ENCODE data around the gene MTMR12.
"Not testable (repeated sequence)": the region's sequence is repeated elsewhere in the genome, so short reads cannot be mapped to it uniquely, and the experiment has no call there.

The MTMR12 gene

GRCh38 chr5:32285510-32286138 is 27.1 kb downstream of the MTMR12 start:
- no peak for TF ChIP-seq CTCF (IDR thresholded peaks at IDR 0.05; ENCODE audit: insufficient read depth, missing control alignments)
- DNase-seq (ENCODE audit: insufficient read length, low spot score): no peak
- FAIRE-seq: no peak

GRCh38 chr5:32283539-32284377 is 29.0 kb downstream of the MTMR12 start:
- no peak for TF ChIP-seq CTCF (IDR thresholded peaks at IDR 0.05; ENCODE audit: insufficient read depth, missing control alignments)
- no peak for DNase-seq (ENCODE audit: insufficient read length, low spot score)
- FAIRE-seq: no peak

- no peak for DNase-seq (ENCODE audit: insufficient read length, low spot score)
- no peak for TF ChIP-seq CTCF (IDR thresholded peaks at IDR 0.05; ENCODE audit: insufficient read depth, missing control alignments)
- FAIRE-seq: no peak
Observed at GRCh38 chr5:32283061-32283460, 29.7 kb downstream of the MTMR12 start.

- DNase-seq (ENCODE audit: insufficient read length, low spot score): no peak
- no peak for FAIRE-seq
- no peak for TF ChIP-seq CTCF (IDR thresholded peaks at IDR 0.05; ENCODE audit: insufficient read depth, missing control alignments)
Observed at GRCh38 chr5:32282633-32283032, 30.1 kb downstream of the MTMR12 start.

GRCh38 chr5:32281378-32282133 is 31.2 kb downstream of the MTMR12 start:
- FAIRE-seq; DNase-seq (ENCODE audit: insufficient read length, low spot score): not testable (repeated sequence)

- TF ChIP-seq CTCF (IDR thresholded peaks at IDR 0.05; ENCODE audit: insufficient read depth, missing control alignments): no peak
- DNase-seq (ENCODE audit: insufficient read length, low spot score): no peak
- no peak for FAIRE-seq
Observed at GRCh38 chr5:32280656-32281081, 32.1 kb downstream of the MTMR12 start.

GRCh38 chr5:32279786-32280185 is 33.0 kb downstream of the MTMR12 start:
- DNase-seq (ENCODE audit: insufficient read length, low spot score) (no peak), FAIRE-seq (no peak)
- TF ChIP-seq CTCF (IDR thresholded peaks at IDR 0.05; ENCODE audit: insufficient read depth, missing control alignments): no peak

Measured in D721Med (cell line).